CD4-positive, CD25-positive, alpha-beta regulatory T cell (primary cell): Measurements from ENCODE around the gene FAM234B. TPM values are rescaled to one million over a fixed set of nuclear protein-coding genes. Genes with fewer than 3 reads are reported as not detected.

Experiments
- ATAC-seq, 2 donors: fragments of 150-1000 bp; cut with Tn5 transposase; one replicate each; pipeline ENCODE4 v1.10.0; 2021; ENCODE audit warnings: low read depth in 2 of 2, moderate number of reproducible peaks in 2 of 2, moderate library complexity in 1 of 2
- DNase-seq, 3 donors: peaks; one replicate each; pipeline versions ENCODE4 v3.0.0 to v3.0.0-alpha.2; 2012 to 2022; ENCODE audit warnings: mixed read lengths in 1 of 3
- H3K27ac ChIP-seq: one replicate; pipeline ENCODE4 v1.7.0; 2013; ENCODE audit warnings: mild to moderate bottlenecking, low read length; ENCODE audit not compliant: insufficient read depth, poor library complexity, severe bottlenecking
- H3K27me3 ChIP-seq: one replicate; pipeline ENCODE4 v1.7.0; 2013; ENCODE audit warnings: low read length; ENCODE audit not compliant: control insufficient read depth, insufficient read depth
- H3K36me3 ChIP-seq: one replicate; pipeline ENCODE4 v1.7.0; 2013; ENCODE audit warnings: mild to moderate bottlenecking, low read length, moderate library complexity; ENCODE audit not compliant: control insufficient read depth, insufficient read depth
- H3K4me1 ChIP-seq: 2 replicates; pipeline ENCODE4 v1.7.0; 2013; ENCODE audit warnings: mild to moderate bottlenecking, low read length; ENCODE audit not compliant: insufficient read depth, control insufficient read depth, poor library complexity, severe bottlenecking
- H3K4me3 ChIP-seq: one replicate; pipeline ENCODE4 v1.7.0; 2013; ENCODE audit warnings: low read depth, mild to moderate bottlenecking, low read length, moderate library complexity
- H3K9me3 ChIP-seq, 2 experiments: 1 replicate in 1 of 2; 2 replicates in 1 of 2; pipeline ENCODE4 v1.7.0; 2013; ENCODE audit warnings: low read length in 2 of 2, mild to moderate bottlenecking in 1 of 2, moderate library complexity in 1 of 2; ENCODE audit not compliant: control insufficient read depth in 2 of 2
- H3K27ac Mint-ChIP-seq, 3 donors: one replicate each; pipeline ENCODE4 v1.8.0; 2020 to 2022; ENCODE audit warnings: mild to moderate bottlenecking in 3 of 3, mixed read lengths in 3 of 3, moderate library complexity in 2 of 3
- H3K27me3 Mint-ChIP-seq: one replicate; pipeline ENCODE4 v1.8.0; 2022; ENCODE audit warnings: mild to moderate bottlenecking, mixed read lengths
- H3K36me3 Mint-ChIP-seq: one replicate; pipeline ENCODE4 v1.8.0; 2020; ENCODE audit warnings: mixed read lengths
- H3K4me1 Mint-ChIP-seq, 4 donors: one replicate each; pipeline ENCODE4 v1.8.0; 2020 to 2022; ENCODE audit warnings: mixed read lengths in 4 of 4, mild to moderate bottlenecking in 1 of 4
- H3K4me3 Mint-ChIP-seq, 4 donors: one replicate each; pipeline ENCODE4 v1.8.0; 2020 to 2022; ENCODE audit warnings: mild to moderate bottlenecking in 4 of 4, mixed read lengths in 4 of 4, moderate library complexity in 3 of 4
- H3K9me3 Mint-ChIP-seq, 7 donors: one replicate each; pipeline ENCODE4 v1.8.0; 2020 to 2022; ENCODE audit warnings: mixed read lengths in 7 of 7, mild to moderate bottlenecking in 3 of 7, moderate library complexity in 2 of 7
- polyA plus RNA-seq, 4 donors: library from polyadenylated mRNA; unstranded; fragments of 300-500 nt; fragmentation: Illumina TruSeq; gene quantifications; one replicate each; pipeline ENCODE4 v1.2.3, GENCODE V29; 2021
- total RNA-seq: library from RNA; stranded (reverse); gene quantifications from one replicate; pipeline ENCODE4 v1.2.3, GENCODE V29; 2022

FAM234B gene
- total and polyA plus RNA-seq, 5 donors from 2014 or later, result 1.3 to 4.5 (median 2.4) TPM

DNA sequence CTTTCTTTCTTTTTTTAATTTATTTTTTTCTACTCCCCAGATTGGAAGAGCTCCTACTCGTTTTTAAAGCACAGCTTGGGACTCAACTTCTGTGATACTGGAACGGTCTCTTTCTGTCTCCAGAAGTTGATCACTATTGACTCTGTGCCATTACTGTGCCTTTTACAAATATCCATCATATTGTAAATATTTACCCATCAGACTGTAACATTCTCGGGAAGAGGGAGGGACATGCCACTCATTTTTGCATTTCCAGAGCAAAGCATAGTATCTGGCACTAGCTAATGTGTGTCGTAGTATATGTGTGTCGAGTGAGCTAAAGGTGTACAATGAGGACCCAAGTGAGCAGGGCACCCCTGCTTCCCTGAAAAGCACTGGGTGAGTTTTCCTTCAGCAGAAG lies 83.3 kb downstream of the FAM234B start:
- ATAC-seq (no peak), DNase-seq (no peak)
- H3K27me3 ChIP-seq, result peaks cover 7% of the 10 kb centered on the region
- peaks cover 0 to 2% (median 0%) of the 10 kb centered on the region in 7 donors for H3K9me3 Mint-ChIP-seq
- no peaks in the 10 kb centered on the region for H3K9me3 ChIP-seq
- H3K36me3 Mint-ChIP-seq, result no peaks in the 10 kb centered on the region
- no peak overlapping the region for H3K4me3 ChIP-seq
- peaks cover 6% of the 10 kb centered on the region for H3K27me3 Mint-ChIP-seq
- no peaks in the 10 kb centered on the region for H3K4me1 ChIP-seq
- no peak overlapping the region for H3K27ac Mint-ChIP-seq
- H3K36me3 ChIP-seq, result no peaks in the 10 kb centered on the region
- H3K27ac ChIP-seq, result no peak overlapping the region
- no peak overlapping the region for H3K4me3 Mint-ChIP-seq
- peaks cover 0 to 4% (median 2%) of the 10 kb centered on the region in 4 donors for H3K4me1 Mint-ChIP-seq

DNA sequence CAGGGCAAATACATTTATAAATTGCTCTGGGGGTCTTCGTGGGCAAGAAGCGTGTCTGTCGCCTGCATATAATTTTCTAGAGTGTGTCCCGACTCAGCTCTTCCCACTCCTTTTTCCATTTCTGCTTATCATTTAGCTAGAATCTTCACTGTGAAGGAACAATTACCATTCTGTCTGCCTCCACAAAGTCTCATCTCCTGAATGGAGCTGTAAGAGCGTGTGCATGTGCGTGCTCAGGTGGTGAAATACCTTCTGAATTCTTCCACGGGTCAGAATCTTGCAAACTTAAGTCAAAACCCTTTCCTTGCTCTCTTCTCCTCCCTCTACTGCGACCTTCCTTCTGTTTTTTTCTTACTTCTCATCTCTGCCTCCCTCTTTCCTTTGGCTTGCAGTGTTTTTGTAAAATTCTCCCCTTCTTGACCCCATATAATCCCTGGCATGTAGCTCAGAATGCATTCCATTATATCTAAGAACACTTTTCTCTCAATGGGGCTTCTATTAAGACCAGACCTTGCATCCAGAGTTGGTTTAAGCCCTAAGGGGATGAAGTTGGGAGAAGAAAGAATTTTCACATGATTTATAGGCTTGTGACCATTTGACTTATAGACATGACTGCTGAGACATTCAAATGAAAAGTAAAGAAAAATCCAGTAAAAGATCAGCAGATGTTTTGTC lies 84.2 kb downstream of the FAM234B start:
- Histone ChIP-seq H3K4me1 (no peaks in the 10 kb centered on the region), H3K4me3 (no peak overlapping the region), H3K36me3 (no peaks in the 10 kb centered on the region), H3K27ac (no peak overlapping the region), H3K9me3 (no peaks in the 10 kb centered on the region), H3K27me3 (peaks cover 7% of the 10 kb centered on the region)
- Mint-ChIP-seq H3K27me3 (peaks cover 6% of the 10 kb centered on the region), H3K9me3 (peaks cover 0 to 2% (median 0%) of the 10 kb centered on the region in 7 donors), H3K4me1 (peaks cover 0 to 4% (median 2%) of the 10 kb centered on the region in 4 donors), H3K27ac (no peak overlapping the region), H3K4me3 (no peak overlapping the region), H3K36me3 (no peaks in the 10 kb centered on the region)
- DNase-seq, result no peak
- no peak for ATAC-seq

DNA sequence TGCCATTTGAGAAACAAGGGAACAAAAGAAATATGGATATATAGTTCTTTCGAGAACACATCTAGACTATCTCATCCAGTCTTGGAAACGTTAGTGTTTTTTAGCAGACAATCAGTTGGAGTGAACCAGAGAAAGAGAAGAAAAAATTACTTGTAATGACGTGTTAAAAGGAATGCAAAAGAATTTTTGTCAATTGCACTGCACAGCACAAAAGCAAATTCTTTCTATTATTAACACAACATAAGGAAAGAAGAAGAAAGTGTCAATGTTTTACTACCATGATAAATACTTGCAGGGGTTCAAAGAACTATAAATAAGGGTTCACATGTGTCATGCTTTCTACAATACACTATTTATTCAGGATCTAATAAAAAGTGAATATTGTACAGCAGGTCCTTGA lies 86.8 kb downstream of the FAM234B start:
- peaks cover 19% of the 10 kb centered on the region for H3K27me3 Mint-ChIP-seq
- peaks cover 0 to 4% (median 2%) of the 10 kb centered on the region in 4 donors for H3K4me1 Mint-ChIP-seq
- no peaks in the 10 kb centered on the region for H3K36me3 Mint-ChIP-seq
- Histone ChIP-seq H3K4me1 (no peaks in the 10 kb centered on the region), H3K27me3 (peaks cover 4% of the 10 kb centered on the region), H3K4me3 (no peak overlapping the region), H3K36me3 (no peaks in the 10 kb centered on the region), H3K9me3 (no peaks in the 10 kb centered on the region), H3K27ac (no peak overlapping the region)
- DNase-seq (no peak), ATAC-seq (no peak)
- H3K27ac Mint-ChIP-seq, result no peak overlapping the region
- peaks cover 0 to 2% (median 0%) of the 10 kb centered on the region in 7 donors for H3K9me3 Mint-ChIP-seq
- no peak overlapping the region for H3K4me3 Mint-ChIP-seq

Other genes starting within 250 kb of the FAM234B start
- gene DDX47, start 231.0 kb upstream of the FAM234B start, total RNA-seq, result 117 TPM
- 10 to 100 TPM; 63.2 to 83.9 (median 72.0) TPM for gene DDX47, start 231.0 kb upstream of the FAM234B start, polyA plus RNA-seq
- gene GPRC5A, start 152.8 kb upstream of the FAM234B start, total RNA-seq, result 0.20 TPM
- not detected for gene GPRC5A, start 152.8 kb upstream of the FAM234B start, polyA plus RNA-seq
- not detected for gene GPRC5D, start 92.2 kb upstream of the FAM234B start, total RNA-seq
- 1 to 10 TPM in 3 of 4 donors, not detected in 1; 1.1 to 1.5 (median 1.3) TPM for gene GPRC5D, start 92.2 kb upstream of the FAM234B start, polyA plus RNA-seq
- gene HEBP1, start 44.1 kb upstream of the FAM234B start, total RNA-seq, result 12.1 TPM
- gene HEBP1, start 44.1 kb upstream of the FAM234B start, polyA plus RNA-seq, result 10 to 100 TPM; 18.4 to 26.3 (median 21.8) TPM
- gene GSG1, start 59.3 kb downstream of the FAM234B start, total RNA-seq, result not detected
- gene GSG1, start 59.3 kb downstream of the FAM234B start, polyA plus RNA-seq, result under 1 TPM in 1 of 4 donors, not detected in 3; 0.45 TPM
- gene EMP1, start 152.3 kb downstream of the FAM234B start, total RNA-seq, result 1.6 TPM
- gene EMP1, start 152.3 kb downstream of the FAM234B start, polyA plus RNA-seq, result under 1 TPM in 2 of 4 donors, not detected in 2; 0.15 to 0.38 TPM